B cell (primary cell): ENCODE measurements around the gene IPCEF1. TPM values are rescaled to one million over a fixed set of nuclear protein-coding genes. Genes with fewer than 3 reads are reported as not detected.

Experiments used
- ATAC-seq: fragments of 200-7000 bp; cut with Tn5 transposase; one replicate; pipeline ENCODE4 v1.10.0; 2021; ENCODE audit warnings: low read depth, mild to moderate bottlenecking, moderate number of reproducible peaks, moderate library complexity
- CTCF ChIA-PET: fragments of 350-600 bp; sonication (Branson Sonifier 250); formaldehyde crosslinking; loops from one replicate; lab custom pipeline; 2021; ENCODE audit warnings: antibody characterized with exemption, inconsistent platforms; lab: Charles Lee
- POLR2A ChIA-PET: fragments of 350-600 bp; sonication (Branson Sonifier 250); formaldehyde crosslinking; loops from one replicate; lab custom pipeline; 2021; ENCODE audit warnings: antibody characterized with exemption; lab: Charles Lee
- DNase-seq: peaks from one replicate; pipeline ENCODE4 v3.0.0; 2013
- H2AFZ ChIP-seq: 2 replicates; pipeline ENCODE4 v1.6.1; 2012; ENCODE audit warnings: mild to moderate bottlenecking, low read depth, low read length; ENCODE audit not compliant: insufficient read depth, poor library complexity, severe bottlenecking
- H3K27ac ChIP-seq, 2 donors: 1 replicate in 1 of 2; 2 replicates in 1 of 2; pipeline ENCODE4 v1.5.1; 2012 to 2013; ENCODE audit warnings: low read length in 2 of 2, mild to moderate bottlenecking in 2 of 2, moderate library complexity in 1 of 2
- H3K27me3 ChIP-seq, 4 experiments: fragments of 200-600 bp in 1 of 4; sonication (generic) in 1 of 4; replicated peaks in 1 of 4; 1 replicate in 2 of 4; 2 replicates in 2 of 4; pipeline versions ENCODE4 v1.6.1 to v1.7.0; 2013 to 2016; ENCODE audit warnings: low read length in 3 of 4, mild to moderate bottlenecking in 2 of 4, mixed read lengths in 1 of 4, moderate library complexity in 1 of 4; ENCODE audit not compliant: insufficient read depth in 4 of 4, control insufficient read depth in 3 of 4; ENCODE audit errors: control extremely low read depth in 1 of 4
- H3K36me3 ChIP-seq, 2 experiments: replicated peaks in 1 of 2; 1 replicate in 1 of 2; 2 replicates in 1 of 2; pipeline versions ENCODE4 v1.6.1 to v1.7.1; 2013; ENCODE audit warnings: low read length in 1 of 2; ENCODE audit not compliant: insufficient read depth in 2 of 2, control insufficient read depth in 1 of 2; ENCODE audit errors: control extremely low read depth in 1 of 2, extremely low read depth in 1 of 2
- H3K4me1 ChIP-seq, 2 donors: fragments of 200-600 bp in 1 of 2; sonication (generic) in 1 of 2; 1 replicate in 1 of 2; 2 replicates in 1 of 2; pipeline versions ENCODE4 v1.5.1 to v1.6.1; 2013 to 2017; ENCODE audit warnings: low read length in 2 of 2; ENCODE audit not compliant: control insufficient read depth in 2 of 2, insufficient read depth in 2 of 2
- H3K4me2 ChIP-seq: replicated peaks from 2 replicates; pipeline ENCODE3; 2012; ENCODE audit warnings: mild to moderate bottlenecking, low read depth, low read length; ENCODE audit not compliant: poor library complexity, severe bottlenecking
- H3K4me3 ChIP-seq, 5 experiments: fragments of 200-600 bp in 1 of 5; sonication (generic) in 1 of 5; 1 replicate in 3 of 5; 2 replicates in 2 of 5; pipeline versions ENCODE4 v1.5.1 to v1.7.0; 2011 to 2016; ENCODE audit warnings: low read length in 4 of 5, mild to moderate bottlenecking in 4 of 5, low read depth in 2 of 5, control low read depth in 1 of 5, moderate library complexity in 1 of 5; ENCODE audit not compliant: insufficient read depth in 1 of 5; ENCODE audit errors: control extremely low read depth in 1 of 5, extremely low read depth in 1 of 5
- H3K79me2 ChIP-seq: fragments of 200-600 bp; sonication (generic); one replicate; pipeline ENCODE4 v1.6.0; 2016; ENCODE audit warnings: low read length; ENCODE audit not compliant: control insufficient read depth, insufficient read depth
- H3K9ac ChIP-seq: fragments of 200-600 bp; sonication (generic); 2 replicates; pipeline ENCODE4 v1.6.1; 2017; ENCODE audit warnings: mild to moderate bottlenecking, low read length, moderate library complexity
- H3K9me3 ChIP-seq, 3 donors: one replicate each; pipeline versions ENCODE4 v1.6.1 to v1.7.1; 2013; ENCODE audit warnings: low read length in 2 of 3; ENCODE audit not compliant: control insufficient read depth in 2 of 3, insufficient read depth in 1 of 3; ENCODE audit errors: control extremely low read depth in 1 of 3
- H4K20me1 ChIP-seq: 2 replicates; pipeline ENCODE4 v1.6.0; 2012; ENCODE audit warnings: mild to moderate bottlenecking, low read length; ENCODE audit not compliant: insufficient read depth, control insufficient read depth, poor library complexity, severe bottlenecking
- H3K27ac Mint-ChIP-seq: one replicate; pipeline ENCODE4 v1.8.0; 2021; ENCODE audit warnings: mixed read lengths
- H3K27me3 Mint-ChIP-seq: one replicate; pipeline ENCODE4 v1.8.0; 2021; ENCODE audit warnings: mixed read lengths
- H3K4me1 Mint-ChIP-seq: one replicate; pipeline ENCODE4 v1.8.0; 2021; ENCODE audit warnings: mixed read lengths
- H3K4me3 Mint-ChIP-seq: one replicate; pipeline ENCODE4 v1.8.0; 2021; ENCODE audit warnings: mixed read lengths
- H3K9me3 Mint-ChIP-seq: one replicate; pipeline ENCODE4 v1.8.0; 2022; ENCODE audit warnings: mixed read lengths; ENCODE audit not compliant: insufficient read depth
- EZH2 ChIP-seq: IDR thresholded peaks from 2 replicates; pipeline ENCODE4 v1.6.1; 2012; ENCODE audit warnings: borderline replicate concordance, low read depth, mild to moderate bottlenecking, moderate library complexity, low read length; ENCODE audit not compliant: insufficient read depth, poor library complexity, severe bottlenecking
- WGBS: methylation state at CpG from one replicate; pipeline ENCODE4 v1.1.5; 2013; ENCODE audit warnings: missing lambda C conversion rate; ENCODE audit not compliant: insufficient coverage; 5-methylcytosine and 5-hydroxymethylcytosine counted together
- intact Hi-C: fragments of 100-400 bp; cut with micrococcal nuclease; formaldehyde crosslinking; loops from one replicate; pipeline ENCODE4 v1.10.0; 2022
- polyA plus RNA-seq: library from polyadenylated mRNA; depleted of rRNA; stranded (reverse); fragments of >200 nt; gene quantifications from 2 replicates; pipeline ENCODE4 v1.2.3, GENCODE V29; 2012
- total RNA-seq, 2 donors: library from RNA; stranded (reverse); fragments of 120-200 nt in 1 of 2; gene quantifications; 1 replicate in 1 of 2; 2 replicates in 1 of 2; pipeline versions ENCODE4 v1.2.3 to v1.2.4, GENCODE V29; 2013 to 2022
- TF ChIP-seq, protein P1 (sequence below): fragments of 200-600 bp; IDR thresholded peaks from one replicate; pipeline ENCODE4 v1.8.0; 2022; ENCODE audit warnings: antibody characterized with exemption, mild to moderate bottlenecking

Gene IPCEF1
- total and polyA plus RNA-seq, 2 donors (not counting 1 experiment from before 2014, with no cell fraction given): 0.22 to 0.94 TPM

DNA sequence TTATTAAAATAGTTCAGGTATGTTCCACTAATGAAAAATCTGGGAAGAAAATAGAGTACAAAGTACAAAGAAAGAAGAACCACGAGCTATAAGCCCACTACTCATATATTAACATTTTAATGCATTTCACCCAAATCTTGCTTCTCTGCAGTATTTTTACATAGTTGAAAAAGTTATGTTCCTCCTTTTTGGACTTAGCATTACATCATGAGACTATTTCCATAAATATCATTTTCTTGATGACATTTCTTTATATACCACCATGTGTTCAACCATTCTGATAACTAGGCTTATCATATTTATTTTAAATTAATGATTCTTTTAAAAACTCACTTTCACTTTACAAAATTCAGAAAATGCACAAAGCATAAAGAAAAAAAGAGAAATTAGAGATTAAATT is 3.0 kb downstream of the IPCEF1 start:
- POLR2A ChIA-PET: no interaction called here
- H3K27me3 Mint-ChIP-seq: peaks cover 3% of the 10 kb centered on the region
- WGBS: no CpG with 5 or more reads among the region's 1 CpG

DNA sequence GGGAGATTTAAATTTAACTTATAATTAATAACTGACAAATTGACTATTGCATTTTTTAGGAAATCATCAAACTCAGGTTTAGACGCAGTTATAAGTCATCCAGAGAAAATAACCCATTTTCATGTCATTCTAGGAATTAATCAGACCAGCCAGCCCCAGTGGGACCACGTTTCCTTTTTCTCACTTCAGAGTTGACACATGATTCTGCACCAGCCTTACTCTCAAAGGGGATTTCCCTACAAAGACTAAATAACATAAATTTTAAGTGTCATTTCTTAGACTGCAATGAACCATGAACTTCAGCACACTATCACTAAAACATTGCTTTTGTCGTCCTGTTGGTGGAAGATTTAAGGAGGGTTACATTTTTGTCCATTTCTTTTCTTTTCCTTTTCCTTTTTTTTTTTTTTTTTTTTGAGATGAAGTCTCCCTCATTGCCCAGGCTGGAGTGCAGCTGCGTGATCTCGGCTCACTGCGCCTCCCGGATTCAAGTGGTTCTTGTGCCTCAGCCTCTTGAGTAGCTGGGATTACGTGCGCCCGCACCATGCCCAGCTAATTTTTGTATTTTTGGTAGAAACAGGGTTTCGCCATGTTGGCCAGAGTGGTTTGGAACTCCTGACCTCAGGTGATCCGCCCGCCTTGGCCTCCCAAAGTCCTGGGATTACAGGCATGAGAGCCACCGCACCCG is 3.6 kb downstream of the IPCEF1 start:
- no peak overlapping the region for H3K27ac Mint-ChIP-seq
- peaks cover 22 to 36% of the 10 kb centered on the region in 2 donors for H3K4me1 ChIP-seq
- H3K79me2 ChIP-seq: no peaks in the 10 kb centered on the region
- no peak overlapping the region for H2AFZ ChIP-seq
- H3K4me1 Mint-ChIP-seq: peaks cover 30% of the 10 kb centered on the region
- WGBS: 66% methylated on average over 11 of the region's 15 CpGs
- intact Hi-C loops: no loop called here
- DNase-seq (peak; percentile 39), ATAC-seq (peak; percentile 56)
- no peaks in the 10 kb centered on the region for H3K36me3 ChIP-seq
- H3K9me3 Mint-ChIP-seq: no peaks in the 10 kb centered on the region
- no peaks in the 10 kb centered on the region for H4K20me1 ChIP-seq
- no peak overlapping the region for H3K4me3 ChIP-seq
- ChIA-PET POLR2A (no interaction called here), CTCF (no interaction called here)
- no peaks in the 10 kb centered on the region for H3K27me3 ChIP-seq
- no peak overlapping the region for H3K9ac ChIP-seq
- peak overlapping the region; percentile 31 for H3K4me3 Mint-ChIP-seq
- H3K27me3 Mint-ChIP-seq: no peaks in the 10 kb centered on the region
- no peak overlapping the region for H3K4me2 ChIP-seq
- H3K27ac ChIP-seq: no peak overlapping the region
- no peaks in the 10 kb centered on the region for H3K9me3 ChIP-seq
- no peak for TF ChIP-seq EZH2
- TF ChIP-seq, protein P1, sequence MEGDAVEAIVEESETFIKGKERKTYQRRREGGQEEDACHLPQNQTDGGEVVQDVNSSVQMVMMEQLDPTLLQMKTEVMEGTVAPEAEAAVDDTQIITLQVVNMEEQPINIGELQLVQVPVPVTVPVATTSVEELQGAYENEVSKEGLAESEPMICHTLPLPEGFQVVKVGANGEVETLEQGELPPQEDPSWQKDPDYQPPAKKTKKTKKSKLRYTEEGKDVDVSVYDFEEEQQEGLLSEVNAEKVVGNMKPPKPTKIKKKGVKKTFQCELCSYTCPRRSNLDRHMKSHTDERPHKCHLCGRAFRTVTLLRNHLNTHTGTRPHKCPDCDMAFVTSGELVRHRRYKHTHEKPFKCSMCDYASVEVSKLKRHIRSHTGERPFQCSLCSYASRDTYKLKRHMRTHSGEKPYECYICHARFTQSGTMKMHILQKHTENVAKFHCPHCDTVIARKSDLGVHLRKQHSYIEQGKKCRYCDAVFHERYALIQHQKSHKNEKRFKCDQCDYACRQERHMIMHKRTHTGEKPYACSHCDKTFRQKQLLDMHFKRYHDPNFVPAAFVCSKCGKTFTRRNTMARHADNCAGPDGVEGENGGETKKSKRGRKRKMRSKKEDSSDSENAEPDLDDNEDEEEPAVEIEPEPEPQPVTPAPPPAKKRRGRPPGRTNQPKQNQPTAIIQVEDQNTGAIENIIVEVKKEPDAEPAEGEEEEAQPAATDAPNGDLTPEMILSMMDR: no peak

More for the DNA sequence above, 3.0 kb downstream of the IPCEF1 start:
- Histone ChIP-seq H3K9ac (no peak overlapping the region), H3K9me3 (no peaks in the 10 kb centered on the region), H3K4me3 (no peak overlapping the region), H3K36me3 (no peaks in the 10 kb centered on the region), H3K79me2 (no peaks in the 10 kb centered on the region), H3K4me1 (peaks cover 22 to 36% of the 10 kb centered on the region in 2 donors), H3K4me2 (no peak overlapping the region), H4K20me1 (no peaks in the 10 kb centered on the region), H3K27me3 (no peaks in the 10 kb centered on the region), H2AFZ (no peak overlapping the region), H3K27ac (no peak overlapping the region)
- ATAC-seq: no peak
- Mint-ChIP-seq H3K4me3 (no peak overlapping the region), H3K9me3 (no peaks in the 10 kb centered on the region), H3K27ac (no peak overlapping the region), H3K4me1 (peaks cover 30% of the 10 kb centered on the region)
- DNase-seq: no peak
- CTCF ChIA-PET: no interaction called here
- TF ChIP-seq, protein P1: no peak
- no peak for TF ChIP-seq EZH2
- intact Hi-C loops: no loop called here
